ENCODE measurements around the gene XPC. TPM values are rescaled to one million over a fixed set of nuclear protein-coding genes. Genes with fewer than 3 reads are reported as not detected.

Gene XPC
- total RNA-seq, 1 donor from 2014 or later, result 41.6 TPM

GRCh38 chr3:14132120-14132519 is 46.3 kb downstream of the XPC start:
- Mint-ChIP-seq H3K27ac (ENCODE audit: unreplicated experiment) (no peak overlapping the region), H3K4me1 (no peaks in the 10 kb centered on the region), H3K4me3 (no peak overlapping the region), H3K9me3 (no peaks in the 10 kb centered on the region), H3K27me3 (ENCODE audit: low read depth) (no peaks in the 10 kb centered on the region), H3K36me3 (ENCODE audit: low read depth) (peaks cover 15% of the 10 kb centered on the region)
- DNase-seq (ENCODE audit: low read depth, low spot score), result no peak
- no peak for TF ChIP-seq CTCF (conservative IDR thresholded peaks at IDR 0.05)

- Mint-ChIP-seq H3K27ac (ENCODE audit: unreplicated experiment) (peak overlapping the region; percentile 21), H3K4me1 (peaks cover 7% of the 10 kb centered on the region), H3K27me3 (ENCODE audit: low read depth) (no peaks in the 10 kb centered on the region), H3K4me3 (no peak overlapping the region), H3K36me3 (ENCODE audit: low read depth) (peaks cover 15% of the 10 kb centered on the region), H3K9me3 (no peaks in the 10 kb centered on the region)
- no peak for TF ChIP-seq CTCF (conservative IDR thresholded peaks at IDR 0.05)
- no peak for DNase-seq (ENCODE audit: low read depth, low spot score)
Measured at GRCh38 chr3:14131134-14131533, 47.3 kb downstream of the XPC start.

GRCh38 chr3:14130707-14131106 is 47.7 kb downstream of the XPC start:
- no peak for TF ChIP-seq CTCF (conservative IDR thresholded peaks at IDR 0.05)
- Mint-ChIP-seq H3K9me3 (no peaks in the 10 kb centered on the region), H3K4me1 (peaks cover 12% of the 10 kb centered on the region), H3K27me3 (ENCODE audit: low read depth) (no peaks in the 10 kb centered on the region), H3K36me3 (ENCODE audit: low read depth) (peaks cover 15% of the 10 kb centered on the region), H3K4me3 (no peak overlapping the region), H3K27ac (ENCODE audit: unreplicated experiment) (no peak overlapping the region)
- no peak for DNase-seq (ENCODE audit: low read depth, low spot score)

GRCh38 chr3:14130230-14130629 is 48.2 kb downstream of the XPC start:
- H3K9me3 Mint-ChIP-seq, result no peaks in the 10 kb centered on the region
- DNase-seq (ENCODE audit: low read depth, low spot score), result no peak
- peaks cover 16% of the 10 kb centered on the region for H3K4me1 Mint-ChIP-seq
- no peak for TF ChIP-seq CTCF (conservative IDR thresholded peaks at IDR 0.05)
- no peak overlapping the region for H3K4me3 Mint-ChIP-seq
- H3K36me3 Mint-ChIP-seq (ENCODE audit: low read depth), result peaks cover 15% of the 10 kb centered on the region
- no peaks in the 10 kb centered on the region for H3K27me3 Mint-ChIP-seq (ENCODE audit: low read depth)
- no peak overlapping the region for H3K27ac Mint-ChIP-seq (ENCODE audit: unreplicated experiment)

- H3K4me3 Mint-ChIP-seq, result peak overlapping the region; percentile 41
- peaks cover 15% of the 10 kb centered on the region for H3K36me3 Mint-ChIP-seq (ENCODE audit: low read depth)
- H3K27me3 Mint-ChIP-seq (ENCODE audit: low read depth), result no peaks in the 10 kb centered on the region
- no peak overlapping the region for H3K27ac Mint-ChIP-seq (ENCODE audit: unreplicated experiment)
- no peak for TF ChIP-seq CTCF (conservative IDR thresholded peaks at IDR 0.05)
- peaks cover 17% of the 10 kb centered on the region for H3K4me1 Mint-ChIP-seq
- H3K9me3 Mint-ChIP-seq, result no peaks in the 10 kb centered on the region
- no peak for DNase-seq (ENCODE audit: low read depth, low spot score)
Measured at GRCh38 chr3:14129296-14129695, 49.1 kb downstream of the XPC start.

GRCh38 chr3:14128724-14129123 is 49.7 kb downstream of the XPC start:
- Mint-ChIP-seq H3K9me3 (no peaks in the 10 kb centered on the region), H3K27me3 (ENCODE audit: low read depth) (no peaks in the 10 kb centered on the region), H3K36me3 (ENCODE audit: low read depth) (peaks cover 15% of the 10 kb centered on the region), H3K4me3 (peak overlapping the region; percentile 32), H3K27ac (ENCODE audit: unreplicated experiment) (no peak overlapping the region), H3K4me1 (peaks cover 21% of the 10 kb centered on the region)
- no peak for TF ChIP-seq CTCF (conservative IDR thresholded peaks at IDR 0.05)
- DNase-seq (ENCODE audit: low read depth, low spot score), result no peak

Data from neural crest cell (in vitro differentiated cells).